Activated CD4-positive, alpha-beta T cell treated with anti-CD3 and anti-CD28 coated beads, Interleukin-2, amount 50 U/mL, for 24 hours (primary cell): ENCODE results near the gene CYP2R1.
"Not testable (repeated sequence)": the region's sequence is repeated elsewhere in the genome, so short reads cannot be mapped to it uniquely, and the experiment has no call there.

Experiments used
- DNase-seq, 2 donors: peaks; one replicate each; pipeline ENCODE4 v3.0.0-alpha.2; 2020; ENCODE audit warnings: low read depth in 1 of 2, low spot score in 1 of 2

CYP2R1 gene

GRCh38 chr11:14894657-14895598 lies 2.9 kb upstream of the CYP2R1 start:
- DNase-seq: no peak

GRCh38 chr11:14892577-14892976 lies 546 bp upstream of the CYP2R1 start:
- DNase-seq: no peak

- peak; percentile 69 to 82 for DNase-seq
Measured at GRCh38 chr11:14891143-14892035, 642 bp downstream of the CYP2R1 start.

- no peak for DNase-seq
Measured at GRCh38 chr11:14886513-14886912, 5.5 kb downstream of the CYP2R1 start.

GRCh38 chr11:14884667-14885273 lies 7.3 kb downstream of the CYP2R1 start:
- no peak for DNase-seq

GRCh38 chr11:14883683-14884082 lies 8.3 kb downstream of the CYP2R1 start:
- DNase-seq: not testable (repeated sequence)

- DNase-seq: no peak
Measured at GRCh38 chr11:14882196-14882595, 9.8 kb downstream of the CYP2R1 start.

GRCh38 chr11:14881576-14882193 lies 10.3 kb downstream of the CYP2R1 start:
- DNase-seq: no peak

GRCh38 chr11:14875163-14875562 lies 16.9 kb downstream of the CYP2R1 start:
- no peak for DNase-seq

GRCh38 chr11:14873632-14874031 lies 18.4 kb downstream of the CYP2R1 start:
- DNase-seq: no peak

GRCh38 chr11:14872032-14872431 lies 20.0 kb downstream of the CYP2R1 start:
- no peak for DNase-seq

GRCh38 chr11:14863775-14864174 lies 28.3 kb downstream of the CYP2R1 start:
- DNase-seq: not testable (repeated sequence)

- no peak for DNase-seq
Measured at GRCh38 chr11:14861680-14862079, 30.4 kb downstream of the CYP2R1 start.

GRCh38 chr11:14860511-14860910 lies 31.5 kb downstream of the CYP2R1 start:
- no peak for DNase-seq

- no peak for DNase-seq
Measured at GRCh38 chr11:14858404-14858803, 33.6 kb downstream of the CYP2R1 start.

- no peak for DNase-seq
Measured at GRCh38 chr11:14857621-14858020, 34.4 kb downstream of the CYP2R1 start.

- no peak for DNase-seq
Measured at GRCh38 chr11:14855890-14856289, 36.1 kb downstream of the CYP2R1 start.

- no peak for DNase-seq
Measured at GRCh38 chr11:14854057-14854456, 38.0 kb downstream of the CYP2R1 start.

- no peak for DNase-seq
Measured at GRCh38 chr11:14852571-14853177, 39.4 kb downstream of the CYP2R1 start.

- DNase-seq: no peak
Measured at GRCh38 chr11:14842002-14842401, 50.0 kb downstream of the CYP2R1 start.
